Activated T-helper 17 cell treated with anti-CD3 and anti-CD28 coated beads, Interleukin-2, amount 50 U/mL, for 72 hours (primary cell): ENCODE data around the gene SUGT1. TPM values are rescaled to one million over a fixed set of nuclear protein-coding genes. Genes with fewer than 3 reads are reported as not detected.
"Not testable (repeated sequence)": the region's sequence is repeated elsewhere in the genome, so short reads cannot be mapped to it uniquely, and the experiment has no call there.

Experiments used
- ATAC-seq: fragments of 150-1000 bp; cut with Tn5 transposase; replicated peaks from 2 replicates; pipeline ENCODE4 v1.10.0; 2021; ENCODE audit warnings: mild to moderate bottlenecking, moderate library complexity
- H3K27ac Mint-ChIP-seq: one replicate; pipeline ENCODE4 v1.8.0; 2022; ENCODE audit warnings: mixed read lengths
- H3K27me3 Mint-ChIP-seq: one replicate; pipeline ENCODE4 v1.8.0; 2022; ENCODE audit warnings: mixed read lengths
- H3K36me3 Mint-ChIP-seq: one replicate; pipeline ENCODE4 v1.8.0; 2022; ENCODE audit warnings: low read depth, mild to moderate bottlenecking, mixed read lengths
- H3K4me1 Mint-ChIP-seq: one replicate; pipeline ENCODE4 v1.8.0; 2022; ENCODE audit warnings: mixed read lengths
- H3K4me3 Mint-ChIP-seq: one replicate; pipeline ENCODE4 v1.8.0; 2022; ENCODE audit warnings: mild to moderate bottlenecking, mixed read lengths
- H3K9me3 Mint-ChIP-seq: one replicate; pipeline ENCODE4 v1.8.0; 2022; ENCODE audit warnings: mixed read lengths
- total RNA-seq, 2 donors: library from RNA; stranded (reverse); gene quantifications; one replicate each; pipeline ENCODE4 v1.2.3, GENCODE V29; 2022

Gene SUGT1
- 10 to 100 TPM; 50.2 to 66.7 TPM for total RNA-seq

GRCh38 chr13:52652196-52652979 is at the start of gene SUGT1:
Gene SUGT1 (plus strand): TSS chr13:52652836. CDS start chr13:52652921, 85 bp downstream.
- H3K27ac Mint-ChIP-seq, result no peak within 1 kb of the TSS
- H3K27me3 Mint-ChIP-seq, result no peaks in the 10 kb centered on the region
- ATAC-seq, result peak; percentile 95
- H3K9me3 Mint-ChIP-seq, result no peaks in the 10 kb centered on the region
- peaks cover 17% of the 10 kb centered on the region for H3K36me3 Mint-ChIP-seq
- H3K4me1 Mint-ChIP-seq, result peaks cover 6% of the 10 kb centered on the region
- H3K4me3 Mint-ChIP-seq, result no peak within 1 kb of the TSS

GRCh38 chr13:52603316-52603715 is 49.3 kb upstream of the SUGT1 start:
- H3K4me3 Mint-ChIP-seq, H3K4me1 Mint-ChIP-seq, H3K27ac Mint-ChIP-seq, H3K36me3 Mint-ChIP-seq, H3K9me3 Mint-ChIP-seq, ATAC-seq, H3K27me3 Mint-ChIP-seq: not testable (repeated sequence)

GRCh38 chr13:52606126-52606525 is 46.5 kb upstream of the SUGT1 start:
- not testable (repeated sequence) for H3K27ac Mint-ChIP-seq, ATAC-seq

GRCh38 chr13:52606795-52607194 is 45.8 kb upstream of the SUGT1 start:
- H3K27me3 Mint-ChIP-seq, H3K36me3 Mint-ChIP-seq, H3K4me3 Mint-ChIP-seq, H3K27ac Mint-ChIP-seq, H3K9me3 Mint-ChIP-seq, ATAC-seq, H3K4me1 Mint-ChIP-seq: not testable (repeated sequence)

More at GRCh38 chr13:52606126-52606525, 46.5 kb upstream of the SUGT1 start:
- H3K4me1 Mint-ChIP-seq, H3K27me3 Mint-ChIP-seq, H3K9me3 Mint-ChIP-seq, H3K4me3 Mint-ChIP-seq, H3K36me3 Mint-ChIP-seq: not testable (repeated sequence)

- not testable (repeated sequence) for H3K4me1 Mint-ChIP-seq, H3K27ac Mint-ChIP-seq, H3K36me3 Mint-ChIP-seq, H3K4me3 Mint-ChIP-seq, ATAC-seq, H3K9me3 Mint-ChIP-seq, H3K27me3 Mint-ChIP-seq
These were observed 44.5 kb upstream of the SUGT1 start for GRCh38 chr13:52608184-52608583.

GRCh38 chr13:52609013-52609606 is 43.5 kb upstream of the SUGT1 start:
- not testable (repeated sequence) for ATAC-seq, H3K36me3 Mint-ChIP-seq, H3K4me1 Mint-ChIP-seq, H3K4me3 Mint-ChIP-seq, H3K27me3 Mint-ChIP-seq, H3K9me3 Mint-ChIP-seq, H3K27ac Mint-ChIP-seq

- not testable (repeated sequence) for H3K27ac Mint-ChIP-seq, H3K27me3 Mint-ChIP-seq, H3K4me3 Mint-ChIP-seq, H3K9me3 Mint-ChIP-seq, H3K36me3 Mint-ChIP-seq, H3K4me1 Mint-ChIP-seq, ATAC-seq
These were observed 42.5 kb upstream of the SUGT1 start for GRCh38 chr13:52610158-52610557.

GRCh38 chr13:52615134-52615801 is 37.4 kb upstream of the SUGT1 start:
- peak overlapping the region; percentile 37 for H3K27ac Mint-ChIP-seq
- H3K27me3 Mint-ChIP-seq, result no peaks in the 10 kb centered on the region
- peak overlapping the region; percentile 27 for H3K4me3 Mint-ChIP-seq
- peaks cover 8% of the 10 kb centered on the region for H3K36me3 Mint-ChIP-seq
- peaks cover 16% of the 10 kb centered on the region for H3K4me1 Mint-ChIP-seq
- H3K9me3 Mint-ChIP-seq, result peaks cover 3% of the 10 kb centered on the region
- no peak for ATAC-seq

GRCh38 chr13:52615812-52616211 is 36.8 kb upstream of the SUGT1 start:
- Mint-ChIP-seq H3K4me3 (peak overlapping the region; percentile 99), H3K4me1 (peaks cover 16% of the 10 kb centered on the region), H3K27me3 (no peaks in the 10 kb centered on the region), H3K36me3 (peaks cover 8% of the 10 kb centered on the region), H3K27ac (peak overlapping the region; percentile 63), H3K9me3 (peaks cover 3% of the 10 kb centered on the region)
- peak; percentile 45 for ATAC-seq

GRCh38 chr13:52617070-52618060 is 35.3 kb upstream of the SUGT1 start:
- Mint-ChIP-seq H3K9me3 (peaks cover 3% of the 10 kb centered on the region), H3K4me1 (peaks cover 16% of the 10 kb centered on the region), H3K36me3 (peaks cover 18% of the 10 kb centered on the region), H3K27me3 (no peaks in the 10 kb centered on the region), H3K27ac (peak overlapping the region; percentile 93), H3K4me3 (peak overlapping the region; percentile 99)
- ATAC-seq, result peak; percentile 83

GRCh38 chr13:52631083-52631690 is 21.4 kb upstream of the SUGT1 start:
- not testable (repeated sequence) for ATAC-seq, H3K27me3 Mint-ChIP-seq, H3K4me3 Mint-ChIP-seq, H3K4me1 Mint-ChIP-seq, H3K9me3 Mint-ChIP-seq, H3K27ac Mint-ChIP-seq
- peaks cover 69% of the 10 kb centered on the region for H3K36me3 Mint-ChIP-seq

GRCh38 chr13:52638666-52639328 is 13.8 kb upstream of the SUGT1 start:
- no peaks in the 10 kb centered on the region for H3K4me1 Mint-ChIP-seq
- no peak for ATAC-seq
- H3K27me3 Mint-ChIP-seq, result no peaks in the 10 kb centered on the region
- H3K36me3 Mint-ChIP-seq, result peaks cover 70% of the 10 kb centered on the region
- H3K27ac Mint-ChIP-seq, result no peak overlapping the region
- H3K9me3 Mint-ChIP-seq, result no peaks in the 10 kb centered on the region
- no peak overlapping the region for H3K4me3 Mint-ChIP-seq

- no peaks in the 10 kb centered on the region for H3K27me3 Mint-ChIP-seq
- ATAC-seq, result no peak
- H3K4me3 Mint-ChIP-seq, result no peak within 1 kb of the TSS
- peak within 1 kb of the TSS; percentile 29 for H3K27ac Mint-ChIP-seq
- H3K4me1 Mint-ChIP-seq, result no peaks in the 10 kb centered on the region
- no peaks in the 10 kb centered on the region for H3K9me3 Mint-ChIP-seq
- peaks cover 63% of the 10 kb centered on the region for H3K36me3 Mint-ChIP-seq
These were observed 10.5 kb upstream of the SUGT1 start, which contains the start of gene HNRNPA1L2 for GRCh38 chr13:52642131-52642530. Gene HNRNPA1L2 (plus strand): TSS chr13:52642431. CDS start chr13:52642493, 62 bp downstream.
